H1 (cell line): ENCODE results near the gene SLC35F1. TPM values are rescaled to one million over a fixed set of nuclear protein-coding genes. Genes with fewer than 3 reads are reported as not detected.

Experiments
- CHD7 ChIP-seq: fragments of 300-600 bp; sonication (generic); IDR thresholded peaks from 2 replicates; pipeline ENCODE4 v1.7.1; 2012; ENCODE audit warnings: low read length, moderate library complexity, mild to moderate bottlenecking, inconsistent platforms; ENCODE audit not compliant: insufficient replicate concordance
- CREB1 ChIP-seq: IDR thresholded peaks from 2 replicates; pipeline ENCODE4 v1.6.1; 2012; ENCODE audit warnings: inconsistent platforms
- EP300 ChIP-seq, 2 experiments: IDR thresholded peaks; 1 replicate in 1 of 2; 2 replicates in 1 of 2; pipeline ENCODE4 v1.6.1; 2011 to 2012; ENCODE audit warnings: low read depth in 2 of 2, low read length in 2 of 2, mild to moderate bottlenecking in 2 of 2, borderline replicate concordance in 1 of 2, inconsistent platforms in 1 of 2, moderate library complexity in 1 of 2
- EZH2 ChIP-seq: fragments of 200-600 bp; sonication (generic); IDR thresholded peaks from 2 replicates; pipeline ENCODE4 v1.7.1; 2012; ENCODE audit warnings: low read depth, mild to moderate bottlenecking, moderate library complexity, low read length, inconsistent platforms; ENCODE audit not compliant: severe bottlenecking
- MAX ChIP-seq: IDR thresholded peaks from 2 replicates; pipeline ENCODE4 v1.6.1; 2012; ENCODE audit warnings: inconsistent platforms
- SIRT6 ChIP-seq: IDR thresholded peaks from one replicate; pipeline ENCODE4 v1.7.1; 2012; ENCODE audit warnings: low read length, inconsistent platforms
- SUZ12 ChIP-seq: fragments of 200-600 bp; sonication (generic); IDR thresholded peaks from 2 replicates; pipeline ENCODE4 v1.6.1; 2012; ENCODE audit warnings: mild to moderate bottlenecking, inconsistent platforms, low read length, moderate library complexity, mixed read lengths
- TCF12 ChIP-seq: IDR thresholded peaks from 2 replicates; pipeline ENCODE4 v1.6.1; 2011; ENCODE audit warnings: low read depth, mild to moderate bottlenecking, low read length
- polyA plus RNA-seq, 7 experiments: library from polyadenylated mRNA; depleted of rRNA in 3 of 7; stranded (reverse) in 5 of 7; unstranded in 2 of 7; fragments of >200 nt in 5 of 7; fragments of 200-250 nt in 2 of 7; gene quantifications; 1 replicate in 5 of 7; 2 replicates in 1 of 7; 4 replicates in 1 of 7; pipeline versions ENCODE4 v1.2.1 to v1.2.3, GENCODE V29; 2011 to 2013; ENCODE audit warnings: missing spikeins in 2 of 7, mixed read lengths in 2 of 7
- total RNA-seq: library from RNA; stranded (reverse); fragmentation: NEBNext Ultra II Directional; extraction: Animal tissue kit (Norgen Biotek cat#: 25700); gene quantifications from 2 replicates; pipeline ENCODE4 v1.2.1, GENCODE V29; 2021
- TF ChIP-seq, protein P1 (sequence below), 3 experiments: IDR thresholded peaks; 1 replicate in 2 of 3; 2 replicates in 1 of 3; pipeline versions ENCODE4 v1.5.1 to v1.6.1; 2011; ENCODE audit warnings: low read length in 3 of 3, mild to moderate bottlenecking in 3 of 3, inconsistent platforms in 2 of 3, low read depth in 1 of 3, moderate library complexity in 1 of 3; ENCODE audit not compliant: insufficient read depth in 1 of 3; ENCODE audit errors: control extremely low read depth in 1 of 3

The SLC35F1 gene
- total and polyA plus RNA-seq, 2 of the 8 experiments (the other 6 are each of a cell fraction or from before 2014, with no cell fraction given): 7.0 to 10.0 TPM

GRCh38 chr6:118188561-118188960 lies 281.5 kb downstream of the SLC35F1 start (continued):
- TF ChIP-seq CHD7 (no peak), CREB1 (no peak), EP300 (IDR thresholded peaks at IDR 0.05; ENCODE audit: borderline replicate concordance in 1 of 2, low read depth in 2 of 2, low read length in 2 of 2) (no peak), MAX (no peak), SIRT6 (no peak), TCF12 (no peak), EZH2 (no peak), SUZ12 (no peak)
- TF ChIP-seq, protein P1, sequence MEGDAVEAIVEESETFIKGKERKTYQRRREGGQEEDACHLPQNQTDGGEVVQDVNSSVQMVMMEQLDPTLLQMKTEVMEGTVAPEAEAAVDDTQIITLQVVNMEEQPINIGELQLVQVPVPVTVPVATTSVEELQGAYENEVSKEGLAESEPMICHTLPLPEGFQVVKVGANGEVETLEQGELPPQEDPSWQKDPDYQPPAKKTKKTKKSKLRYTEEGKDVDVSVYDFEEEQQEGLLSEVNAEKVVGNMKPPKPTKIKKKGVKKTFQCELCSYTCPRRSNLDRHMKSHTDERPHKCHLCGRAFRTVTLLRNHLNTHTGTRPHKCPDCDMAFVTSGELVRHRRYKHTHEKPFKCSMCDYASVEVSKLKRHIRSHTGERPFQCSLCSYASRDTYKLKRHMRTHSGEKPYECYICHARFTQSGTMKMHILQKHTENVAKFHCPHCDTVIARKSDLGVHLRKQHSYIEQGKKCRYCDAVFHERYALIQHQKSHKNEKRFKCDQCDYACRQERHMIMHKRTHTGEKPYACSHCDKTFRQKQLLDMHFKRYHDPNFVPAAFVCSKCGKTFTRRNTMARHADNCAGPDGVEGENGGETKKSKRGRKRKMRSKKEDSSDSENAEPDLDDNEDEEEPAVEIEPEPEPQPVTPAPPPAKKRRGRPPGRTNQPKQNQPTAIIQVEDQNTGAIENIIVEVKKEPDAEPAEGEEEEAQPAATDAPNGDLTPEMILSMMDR (IDR thresholded peaks at IDR 0.05; ENCODE audit: control extremely low read depth in 1 of 3, insufficient read depth in 1 of 3, low read depth in 1 of 3, low read length in 3 of 3): no peak
